Epithelial cell of proximal tubule (primary cell): Measurements from ENCODE around the gene CLDN14. TPM values are rescaled to one million over a fixed set of nuclear protein-coding genes. Genes with fewer than 3 reads are reported as not detected.
"Not testable (repeated sequence)": the region's sequence is repeated elsewhere in the genome, so short reads cannot be mapped to it uniquely, and the experiment has no call there.

ENCODE experiments used
- DNase-seq: peaks from one replicate; pipeline ENCODE4 v3.0.0-alpha.2; 2011; ENCODE audit warnings: low read depth
- H3K4me3 ChIP-seq: 2 replicates; pipeline ENCODE4 v1.5.1; 2011; ENCODE audit warnings: low read depth, mild to moderate bottlenecking, low read length
- CTCF ChIP-seq: conservative IDR thresholded peaks from 2 replicates; pipeline ENCODE4 v1.5.1; 2012; ENCODE audit warnings: low read depth, mild to moderate bottlenecking, low read length
- total RNA-seq: library from RNA; depleted of rRNA; stranded (reverse); fragments of >200 nt; gene quantifications from 2 replicates; pipeline ENCODE4 v1.2.3, GENCODE V29; 2015

Gene CLDN14
- total RNA-seq, 1 donor from 2014 or later = 5.1 TPM

- no peak for DNase-seq
- no peak overlapping the region for H3K4me3 ChIP-seq
- TF ChIP-seq CTCF = no peak
Observed at GRCh38 chr21:36481639-36482038, 1.7 kb upstream of the CLDN14 start.

GRCh38 chr21:36480618-36481017, 696 bp upstream of the CLDN14 start:
- DNase-seq = no peak
- TF ChIP-seq CTCF = no peak
- no peak overlapping the region for H3K4me3 ChIP-seq

- no peak overlapping the region for H3K4me3 ChIP-seq
- TF ChIP-seq CTCF = no peak
- no peak for DNase-seq
Observed at GRCh38 chr21:36478941-36479340, 981 bp downstream of the CLDN14 start.

- no peak overlapping the region for H3K4me3 ChIP-seq
- no peak for TF ChIP-seq CTCF
- peak; percentile 22 for DNase-seq
Observed at GRCh38 chr21:36478207-36478701, 1.7 kb downstream of the CLDN14 start.

- no peak for DNase-seq
- H3K4me3 ChIP-seq = no peak overlapping the region
- TF ChIP-seq CTCF = no peak
Observed at GRCh38 chr21:36477559-36477958, 2.4 kb downstream of the CLDN14 start.

GRCh38 chr21:36477001-36477400, 2.9 kb downstream of the CLDN14 start:
- no peak for TF ChIP-seq CTCF
- no peak for DNase-seq
- no peak overlapping the region for H3K4me3 ChIP-seq

- H3K4me3 ChIP-seq = not testable (repeated sequence)
Observed at GRCh38 chr21:36476541-36476940, 3.4 kb downstream of the CLDN14 start.

GRCh38 chr21:36474591-36474990, 5.3 kb downstream of the CLDN14 start:
- TF ChIP-seq CTCF = no peak
- H3K4me3 ChIP-seq = no peak overlapping the region

More at GRCh38 chr21:36476541-36476940, 3.4 kb downstream of the CLDN14 start:
- DNase-seq = not testable (repeated sequence)

More at GRCh38 chr21:36474591-36474990, 5.3 kb downstream of the CLDN14 start:
- no peak for DNase-seq
